ENCODE results near the gene DAAM2.

- no peak for TF ChIP-seq CTCF (IDR thresholded peaks at IDR 0.05)
- no peak for TF ChIP-seq POLR2A (IDR thresholded peaks at IDR 0.05)
Measured at GRCh38 chr6:39927159-39927558, 135.0 kb downstream of the DAAM2 start.

Measured in right lobe of liver (tissue), 4 donors.